ENCODE data around the gene TNIP2. TPM values are rescaled to one million over a fixed set of nuclear protein-coding genes. Genes with fewer than 3 reads are reported as not detected.
"Not testable (repeated sequence)": the region's sequence is repeated elsewhere in the genome, so short reads cannot be mapped to it uniquely, and the experiment has no call there.

Gene TNIP2
- total RNA-seq, 3 donors from 2014 or later = 95.4 to 116 (median 101) TPM

DNA sequence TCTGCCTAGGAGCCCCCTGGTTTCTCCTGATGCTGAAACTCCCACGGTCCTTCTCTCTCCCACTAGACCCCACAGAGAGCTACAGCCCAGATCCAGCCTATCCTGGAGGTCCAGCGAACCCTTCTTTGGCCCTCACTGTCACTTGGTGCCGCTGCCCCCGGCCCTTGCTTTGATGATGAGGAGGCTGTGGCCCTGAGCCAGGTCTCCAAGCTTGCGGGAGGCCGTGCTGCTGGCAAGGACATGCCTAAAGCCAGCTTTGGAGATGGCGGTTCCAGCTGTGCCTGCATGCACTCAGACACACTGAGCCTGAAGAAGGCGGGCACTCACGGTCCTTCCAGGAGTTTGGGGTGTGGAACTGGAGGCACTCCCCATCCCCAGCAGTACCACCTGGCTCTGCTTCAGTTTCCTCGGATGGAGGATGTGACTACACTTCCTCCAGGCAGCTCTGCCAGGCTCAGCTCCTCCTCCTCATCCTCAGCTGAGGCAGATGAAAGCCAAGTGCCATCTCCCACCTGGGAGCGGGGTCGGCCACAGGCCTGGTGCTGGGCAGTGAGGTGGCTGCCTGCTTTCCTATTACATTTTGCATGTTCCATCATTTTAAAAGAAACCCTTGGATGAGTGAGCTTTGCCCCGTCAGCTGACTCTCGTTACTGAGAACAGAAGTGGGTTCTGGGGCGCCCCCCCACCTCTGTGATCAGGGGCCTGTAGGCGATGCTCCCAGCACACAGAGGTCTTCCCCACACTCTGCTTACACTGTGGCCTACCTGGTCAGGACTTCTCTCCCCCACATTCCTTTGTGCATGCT is 9.0 kb downstream of the TNIP2 start:
- Mint-ChIP-seq H3K36me3 (ENCODE audit: insufficient read depth) (peaks cover 40% of the 10 kb centered on the region), H3K27me3 (ENCODE audit: low read depth) (no peaks in the 10 kb centered on the region), H3K4me3 (peak overlapping the region; percentile 81), H3K4me1 (ENCODE audit: low read depth) (peaks cover 58% of the 10 kb centered on the region), H3K9me3 (no peaks in the 10 kb centered on the region)
- ATAC-seq (no peak), DNase-seq (no peak)

DNA sequence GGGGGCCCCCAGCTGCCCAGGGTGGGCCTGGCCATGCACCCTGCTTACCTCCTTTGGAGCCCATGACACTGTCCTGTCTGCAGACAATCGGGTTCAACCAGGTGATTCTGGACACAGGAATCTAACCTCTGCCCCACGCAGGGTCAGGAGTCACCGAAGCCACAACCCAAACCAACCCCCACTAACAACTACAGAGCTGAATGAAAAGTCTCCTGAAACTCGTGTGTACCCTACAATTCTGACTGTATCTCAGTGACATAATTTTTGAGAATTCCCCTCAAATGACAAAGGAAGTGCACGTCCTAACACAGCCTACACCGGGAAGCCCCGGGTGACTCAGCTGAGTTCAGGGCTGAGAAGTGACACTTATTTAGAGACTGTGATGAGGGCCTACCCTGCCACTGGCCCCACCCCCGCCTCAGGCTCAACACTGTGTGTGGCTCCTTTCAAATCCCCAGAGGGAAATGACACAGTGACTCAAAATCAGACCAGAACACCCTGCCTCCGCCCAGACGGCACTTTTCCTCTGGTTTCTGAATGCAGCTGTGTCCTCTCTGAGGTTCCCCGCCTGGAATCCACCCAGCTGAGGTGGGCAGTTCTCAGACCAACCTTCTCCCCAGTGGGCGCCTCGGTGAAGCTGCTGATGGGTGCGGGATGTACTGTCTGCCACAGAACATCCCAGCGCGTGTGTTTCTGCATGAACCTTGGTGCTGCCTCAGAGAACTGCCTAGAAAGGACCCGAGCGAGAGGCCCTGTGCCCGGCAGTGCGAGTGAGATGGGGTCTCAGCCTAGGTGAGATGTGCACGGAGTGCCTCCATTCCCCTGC is 9.9 kb downstream of the TNIP2 start:
- Mint-ChIP-seq H3K27me3 (ENCODE audit: low read depth) (no peaks in the 10 kb centered on the region), H3K36me3 (ENCODE audit: insufficient read depth) (peaks cover 46% of the 10 kb centered on the region), H3K4me1 (ENCODE audit: low read depth) (peaks cover 53% of the 10 kb centered on the region), H3K4me3 (peak overlapping the region; percentile 81), H3K9me3 (no peaks in the 10 kb centered on the region)
- peak; percentile 85 for DNase-seq
- ATAC-seq = peak; percentile 96

DNA sequence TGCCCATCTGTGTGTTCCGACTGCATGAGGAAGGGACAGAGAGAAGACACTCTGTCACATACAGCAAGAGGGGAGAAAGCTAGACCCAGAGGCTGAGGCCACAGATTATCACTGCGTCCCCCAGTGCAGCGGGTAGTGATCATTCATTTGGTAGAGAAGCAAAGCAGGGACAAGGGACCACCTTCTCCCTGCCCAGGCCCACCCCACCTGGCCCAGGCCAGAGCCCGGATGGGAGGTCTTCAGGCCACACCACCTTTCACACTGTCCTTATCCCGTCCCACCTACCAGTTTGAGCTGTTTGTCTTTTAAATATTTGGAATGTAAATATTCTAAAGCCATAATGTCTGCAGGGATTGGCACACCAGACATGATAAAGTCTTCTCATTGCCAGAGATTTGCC is 10.6 kb downstream of the TNIP2 start:
- Mint-ChIP-seq H3K9me3 (no peaks in the 10 kb centered on the region), H3K27me3 (ENCODE audit: low read depth) (no peaks in the 10 kb centered on the region), H3K36me3 (ENCODE audit: insufficient read depth) (peaks cover 49% of the 10 kb centered on the region), H3K4me3 (peak overlapping the region; percentile 81), H3K4me1 (ENCODE audit: low read depth) (peaks cover 52% of the 10 kb centered on the region)
- no peak for ATAC-seq
- DNase-seq = no peak

DNA sequence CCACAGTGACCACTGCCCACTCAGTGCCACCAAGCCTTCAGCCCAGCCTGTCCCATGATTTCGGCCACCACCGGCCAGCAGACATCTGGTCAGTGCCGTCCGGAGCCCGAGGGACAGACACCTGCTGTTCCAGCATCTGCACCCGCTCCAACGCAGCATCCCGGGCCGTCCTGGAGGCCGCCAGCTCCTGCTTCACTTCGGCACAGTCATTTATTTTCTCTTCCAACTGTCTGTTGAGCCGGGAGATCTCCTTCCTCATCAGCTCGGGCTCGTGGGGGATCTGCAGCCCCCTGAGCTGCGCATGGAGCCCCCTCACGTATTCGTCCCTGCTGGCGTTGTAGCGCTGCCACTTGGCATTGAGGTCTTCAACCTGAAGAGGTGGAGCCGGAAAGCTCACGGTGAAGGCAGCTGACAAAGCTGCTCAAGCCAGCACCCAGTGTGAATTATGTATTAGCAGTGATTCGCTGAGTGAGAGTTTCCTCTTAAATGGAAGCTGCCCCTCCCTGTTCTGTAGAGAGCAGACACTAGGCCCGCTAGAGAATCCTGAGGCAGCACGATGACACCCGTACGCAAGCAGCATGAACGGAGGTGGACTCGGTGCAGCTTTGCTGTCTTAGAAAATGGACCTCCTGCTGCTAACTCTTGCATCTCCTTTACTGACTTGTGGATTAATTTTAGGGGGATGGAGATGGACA is 11.4 kb downstream of the TNIP2 start:
- Mint-ChIP-seq H3K4me1 (ENCODE audit: low read depth) (peaks cover 48% of the 10 kb centered on the region), H3K4me3 (no peak overlapping the region), H3K9me3 (no peaks in the 10 kb centered on the region), H3K36me3 (ENCODE audit: insufficient read depth) (peaks cover 48% of the 10 kb centered on the region), H3K27me3 (ENCODE audit: low read depth) (no peaks in the 10 kb centered on the region)
- no peak for DNase-seq
- no peak for ATAC-seq

DNA sequence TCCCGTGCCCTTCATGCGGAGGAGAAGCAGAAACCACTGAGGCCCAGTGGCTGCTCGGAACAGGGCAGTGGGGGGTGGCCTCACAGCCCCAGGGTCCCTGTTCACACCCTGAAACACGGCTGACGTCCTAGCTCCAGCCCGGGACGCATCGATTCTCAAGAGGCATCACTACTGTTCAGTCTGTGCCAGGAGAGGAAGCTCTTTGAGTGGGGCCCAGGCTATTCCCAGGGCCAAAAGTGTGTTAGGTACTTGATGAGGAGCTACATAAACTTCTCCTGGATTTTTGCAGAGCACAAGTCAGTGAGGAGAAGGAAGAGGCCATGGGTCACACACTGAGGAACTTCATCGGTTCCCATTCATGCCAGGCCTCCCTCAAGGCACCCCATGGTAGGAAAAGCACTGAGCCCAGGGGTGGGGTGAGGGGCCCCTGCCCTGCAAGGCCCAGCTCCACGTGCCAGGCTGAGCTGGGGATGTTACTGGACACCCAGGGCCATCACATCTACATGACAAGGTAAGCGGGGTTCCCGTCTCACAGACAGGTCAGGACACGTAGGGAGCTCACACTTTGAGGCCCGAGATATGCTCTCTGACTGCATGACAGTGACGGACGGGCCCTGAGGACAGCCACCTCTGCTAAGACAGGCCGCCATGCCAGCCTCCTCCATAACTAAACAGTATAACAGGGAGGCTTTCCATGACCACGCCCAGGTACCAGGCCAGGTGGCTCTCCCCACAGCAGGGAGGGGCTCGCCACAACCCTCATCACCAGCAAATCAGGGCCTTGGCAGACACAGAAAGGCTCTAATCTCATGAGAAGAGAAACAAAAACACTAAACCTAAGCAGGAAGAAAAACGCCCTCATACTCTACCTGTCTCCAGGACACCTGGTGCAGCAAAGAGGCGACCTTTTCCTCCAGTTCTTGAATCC is 12.4 kb downstream of the TNIP2 start:
- peaks cover 48% of the 10 kb centered on the region for H3K36me3 Mint-ChIP-seq (ENCODE audit: insufficient read depth)
- H3K9me3 Mint-ChIP-seq = no peaks in the 10 kb centered on the region
- DNase-seq (no peak), ATAC-seq (no peak)
- no peaks in the 10 kb centered on the region for H3K27me3 Mint-ChIP-seq (ENCODE audit: low read depth)
- no peak overlapping the region for H3K4me3 Mint-ChIP-seq
- peaks cover 48% of the 10 kb centered on the region for H3K4me1 Mint-ChIP-seq (ENCODE audit: low read depth)

DNA sequence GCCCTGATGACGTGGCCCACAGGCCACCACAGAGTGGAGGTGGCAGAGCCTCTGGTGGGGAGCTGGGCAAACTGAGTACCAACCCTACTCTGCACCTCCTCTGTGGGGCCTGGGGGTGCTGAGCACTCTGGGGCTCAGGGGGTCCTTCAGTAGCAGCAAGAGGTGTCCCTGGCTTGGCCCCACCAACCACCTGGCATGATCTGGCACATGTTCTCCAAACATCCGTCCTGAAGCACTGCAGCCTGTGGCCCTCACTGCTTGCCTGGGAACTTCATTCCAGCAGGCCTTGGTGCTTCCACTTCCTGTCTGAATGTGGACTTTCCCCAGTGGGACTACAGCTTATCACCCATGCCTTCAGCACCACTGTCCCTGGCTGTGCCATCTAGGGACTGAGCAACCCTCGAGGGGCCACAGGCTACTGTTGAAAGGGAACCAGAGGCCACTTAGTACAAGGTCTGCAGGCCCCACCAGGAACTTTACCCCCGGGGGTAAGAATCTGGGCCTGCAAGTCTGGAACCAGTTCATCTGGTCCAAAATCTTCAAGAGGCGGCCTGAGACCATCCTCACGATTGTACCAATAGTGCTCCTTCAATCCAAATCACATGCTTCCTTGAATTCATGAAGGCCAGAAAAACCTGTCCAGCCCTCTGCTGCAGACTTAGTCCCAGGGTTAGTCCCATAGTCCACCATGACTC is 13.2 kb downstream of the TNIP2 start:
- Mint-ChIP-seq H3K36me3 (ENCODE audit: insufficient read depth) (peaks cover 53% of the 10 kb centered on the region), H3K4me1 (ENCODE audit: low read depth) (peaks cover 43% of the 10 kb centered on the region), H3K4me3 (no peak overlapping the region), H3K9me3 (no peaks in the 10 kb centered on the region), H3K27me3 (ENCODE audit: low read depth) (no peaks in the 10 kb centered on the region)
- no peak for ATAC-seq
- no peak for DNase-seq

DNA sequence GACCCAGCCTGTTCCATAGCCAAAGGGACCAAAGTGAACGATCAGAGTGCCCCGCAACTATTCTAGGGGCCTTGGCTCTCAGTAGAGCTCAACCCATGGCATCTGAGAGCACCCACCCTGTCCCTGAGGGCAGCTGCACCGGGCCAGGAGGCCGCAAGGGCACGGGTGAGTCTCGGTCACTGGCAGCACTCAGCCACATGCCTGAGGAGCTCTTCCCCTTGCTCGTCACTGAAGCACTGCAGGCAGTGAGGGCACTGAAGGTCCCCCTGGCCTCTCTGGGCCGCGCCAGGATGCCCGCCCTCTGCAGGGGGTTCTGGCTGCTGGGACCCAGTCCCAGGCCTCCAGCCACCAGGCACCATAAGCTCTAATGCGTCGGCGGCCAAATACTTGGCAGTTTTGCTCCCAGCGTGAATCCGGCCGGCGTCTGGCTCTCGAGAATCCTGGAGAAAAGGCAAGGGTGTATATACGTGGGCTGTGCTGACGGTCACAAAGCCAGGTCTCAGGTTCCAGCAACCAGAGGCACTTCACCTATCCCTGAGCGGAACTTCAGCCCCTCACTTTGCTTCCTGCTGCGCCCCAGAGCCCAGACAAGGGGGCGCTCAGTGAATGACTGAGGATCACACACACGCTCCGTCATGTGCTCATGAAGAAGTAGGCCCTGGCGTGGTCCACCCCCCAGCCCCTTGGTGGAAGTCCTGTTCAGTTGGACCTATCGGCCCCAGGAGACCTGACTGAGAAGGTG is 13.9 kb downstream of the TNIP2 start:
- ATAC-seq (no peak), DNase-seq (no peak)
- Mint-ChIP-seq H3K9me3 (no peaks in the 10 kb centered on the region), H3K4me3 (no peak overlapping the region), H3K4me1 (ENCODE audit: low read depth) (peaks cover 35% of the 10 kb centered on the region), H3K27me3 (ENCODE audit: low read depth) (no peaks in the 10 kb centered on the region), H3K36me3 (ENCODE audit: insufficient read depth) (peaks cover 46% of the 10 kb centered on the region)

DNA sequence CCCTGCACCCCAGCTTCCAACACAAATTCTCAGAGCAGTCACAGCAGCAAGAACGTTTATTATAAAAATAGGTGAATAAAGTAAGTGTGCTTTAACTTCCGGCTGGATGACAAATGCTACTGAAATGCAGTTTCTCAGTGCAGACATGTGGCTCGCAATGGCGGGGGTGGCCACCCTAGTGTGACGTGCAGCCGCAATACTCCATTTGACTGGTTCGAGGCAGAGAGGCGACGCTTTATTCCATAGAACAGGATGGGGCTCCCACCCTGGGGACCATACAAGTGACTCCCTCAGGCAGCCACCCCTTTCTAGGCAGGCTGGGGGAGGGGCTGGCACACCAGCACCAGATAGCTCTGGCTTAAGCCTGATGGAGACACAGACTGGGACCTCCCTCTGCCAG is 14.5 kb downstream of the TNIP2 start:
- ATAC-seq = no peak
- DNase-seq = no peak
- H3K36me3 Mint-ChIP-seq (ENCODE audit: insufficient read depth) = peaks cover 42% of the 10 kb centered on the region
- peaks cover 29% of the 10 kb centered on the region for H3K4me1 Mint-ChIP-seq (ENCODE audit: low read depth)
- H3K4me3 Mint-ChIP-seq = no peak overlapping the region
- H3K27me3 Mint-ChIP-seq (ENCODE audit: low read depth) = no peaks in the 10 kb centered on the region
- H3K9me3 Mint-ChIP-seq = peaks cover 3% of the 10 kb centered on the region

DNA sequence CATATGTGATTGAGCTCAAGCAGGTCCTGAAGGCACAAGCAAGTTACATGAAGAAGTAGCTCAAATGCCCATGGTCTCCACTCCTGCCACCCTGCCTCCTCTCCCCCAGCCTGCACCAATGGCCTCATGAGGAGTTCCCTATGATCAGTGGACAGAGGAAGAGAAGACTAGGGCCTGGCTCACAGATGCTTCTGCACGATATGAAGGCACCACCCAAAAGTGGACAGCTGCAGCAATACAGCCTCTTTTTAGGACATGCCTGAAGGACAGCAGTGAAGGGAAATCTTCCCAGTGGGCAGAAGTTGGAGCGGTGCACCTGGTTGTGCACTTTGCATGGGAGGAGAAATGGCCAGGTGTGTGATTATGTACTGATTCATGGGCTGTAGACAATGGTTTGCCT is 17.8 kb downstream of the TNIP2 start:
- not testable (repeated sequence) for H3K27me3 Mint-ChIP-seq (ENCODE audit: low read depth); DNase-seq; H3K4me3 Mint-ChIP-seq; H3K4me1 Mint-ChIP-seq (ENCODE audit: low read depth); ATAC-seq
- Mint-ChIP-seq H3K9me3 (peaks cover 14% of the 10 kb centered on the region), H3K36me3 (ENCODE audit: insufficient read depth) (peaks cover 35% of the 10 kb centered on the region)

DNA sequence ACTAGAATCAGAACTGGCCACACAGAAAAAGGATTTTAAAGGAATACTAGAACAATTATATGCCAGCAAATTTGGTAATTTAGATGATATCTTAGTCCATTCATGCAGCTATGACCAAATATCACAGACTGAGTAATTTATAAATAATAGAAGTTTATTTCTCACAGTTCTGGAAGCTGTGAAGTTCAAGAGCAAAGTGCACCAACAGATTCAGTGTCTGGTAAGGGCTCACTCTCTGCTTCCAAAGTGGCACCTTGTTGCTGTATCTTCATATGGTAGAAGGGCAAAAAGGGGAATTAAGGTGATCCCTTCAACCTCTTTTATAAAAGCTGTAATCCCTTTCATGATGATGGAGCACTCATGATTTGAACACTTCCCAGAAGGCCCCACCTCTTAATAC is 20.3 kb downstream of the TNIP2 start:
- H3K27me3 Mint-ChIP-seq (ENCODE audit: low read depth) = no peaks in the 10 kb centered on the region
- peaks cover 33% of the 10 kb centered on the region for H3K36me3 Mint-ChIP-seq (ENCODE audit: insufficient read depth)
- peaks cover 6% of the 10 kb centered on the region for H3K4me1 Mint-ChIP-seq (ENCODE audit: low read depth)
- DNase-seq (no peak), ATAC-seq (no peak)
- no peak overlapping the region for H3K4me3 Mint-ChIP-seq
- H3K9me3 Mint-ChIP-seq = peaks cover 14% of the 10 kb centered on the region

DNA sequence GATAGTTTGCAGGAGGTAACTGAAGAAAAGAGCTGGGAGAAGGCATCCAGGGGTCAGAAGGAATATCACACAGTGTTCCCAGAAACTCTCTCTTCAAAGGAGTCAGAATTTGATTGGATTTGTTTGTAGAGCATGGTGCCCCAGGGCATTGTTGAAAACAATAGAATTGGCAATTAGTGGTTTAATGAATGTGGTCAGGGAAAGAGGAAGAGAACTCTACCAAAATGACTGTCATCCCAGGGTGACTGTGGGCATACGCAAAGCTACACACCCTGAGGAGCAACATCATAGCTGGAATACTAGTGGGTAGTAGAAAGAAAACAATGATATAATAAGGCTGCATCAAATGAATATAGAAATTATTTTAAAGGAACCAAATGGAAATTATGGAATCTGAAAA is 21.5 kb downstream of the TNIP2 start:
- no peak for DNase-seq
- ATAC-seq = no peak
- Mint-ChIP-seq H3K4me1 (ENCODE audit: low read depth) (peaks cover 6% of the 10 kb centered on the region), H3K27me3 (ENCODE audit: low read depth) (no peaks in the 10 kb centered on the region), H3K36me3 (ENCODE audit: insufficient read depth) (peaks cover 32% of the 10 kb centered on the region), H3K9me3 (peaks cover 14% of the 10 kb centered on the region), H3K4me3 (no peak overlapping the region)

DNA sequence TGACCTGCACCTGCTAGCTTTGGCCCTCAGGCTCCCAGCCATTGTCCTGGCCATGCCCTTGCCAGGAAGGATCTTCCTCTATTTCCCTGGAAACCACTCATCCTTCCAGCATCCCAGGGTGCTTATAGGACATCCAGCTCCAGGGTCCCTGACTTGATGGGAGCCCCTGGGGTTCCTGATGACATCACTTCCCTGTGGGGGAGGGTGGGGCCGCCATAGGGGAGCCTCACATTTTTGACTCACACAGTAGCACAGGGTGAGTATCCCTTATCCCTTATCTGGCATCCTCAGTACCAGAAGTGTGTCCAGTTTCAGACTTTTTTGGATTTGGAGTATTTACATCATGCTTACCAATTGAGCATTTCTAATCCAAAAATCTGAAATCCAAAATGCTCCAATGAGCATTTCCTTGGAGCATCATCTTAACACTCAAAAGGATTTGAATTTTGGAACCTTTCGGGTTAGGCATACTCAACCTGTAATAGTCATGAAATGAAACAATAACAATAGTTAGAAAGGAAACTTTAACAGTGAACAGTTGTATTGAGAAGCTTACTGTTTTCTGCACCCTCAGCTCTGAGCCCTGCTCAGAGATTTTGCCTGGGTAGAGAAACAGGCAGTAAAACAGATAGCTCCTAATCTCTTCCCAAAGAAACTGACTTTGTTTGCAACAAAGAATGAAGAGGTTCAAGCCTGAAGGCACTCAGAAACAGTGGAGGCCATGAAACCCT is 22.1 kb downstream of the TNIP2 start:
- no peak for DNase-seq
- Mint-ChIP-seq H3K9me3 (peaks cover 14% of the 10 kb centered on the region), H3K27me3 (ENCODE audit: low read depth) (no peaks in the 10 kb centered on the region), H3K36me3 (ENCODE audit: insufficient read depth) (peaks cover 34% of the 10 kb centered on the region), H3K4me3 (no peak overlapping the region), H3K4me1 (ENCODE audit: low read depth) (peaks cover 6% of the 10 kb centered on the region)
- no peak for ATAC-seq

Data from activated T-cell treated with anti-CD3 and anti-CD28 coated beads, Interleukin-2, amount 50 U/mL, for 4 hours (primary cell).